ENCODE data around the gene SHB.
A peak's percentile ranks its signal among the peaks of the same experiment; 100 is the strongest.

The SHB gene

DNA sequence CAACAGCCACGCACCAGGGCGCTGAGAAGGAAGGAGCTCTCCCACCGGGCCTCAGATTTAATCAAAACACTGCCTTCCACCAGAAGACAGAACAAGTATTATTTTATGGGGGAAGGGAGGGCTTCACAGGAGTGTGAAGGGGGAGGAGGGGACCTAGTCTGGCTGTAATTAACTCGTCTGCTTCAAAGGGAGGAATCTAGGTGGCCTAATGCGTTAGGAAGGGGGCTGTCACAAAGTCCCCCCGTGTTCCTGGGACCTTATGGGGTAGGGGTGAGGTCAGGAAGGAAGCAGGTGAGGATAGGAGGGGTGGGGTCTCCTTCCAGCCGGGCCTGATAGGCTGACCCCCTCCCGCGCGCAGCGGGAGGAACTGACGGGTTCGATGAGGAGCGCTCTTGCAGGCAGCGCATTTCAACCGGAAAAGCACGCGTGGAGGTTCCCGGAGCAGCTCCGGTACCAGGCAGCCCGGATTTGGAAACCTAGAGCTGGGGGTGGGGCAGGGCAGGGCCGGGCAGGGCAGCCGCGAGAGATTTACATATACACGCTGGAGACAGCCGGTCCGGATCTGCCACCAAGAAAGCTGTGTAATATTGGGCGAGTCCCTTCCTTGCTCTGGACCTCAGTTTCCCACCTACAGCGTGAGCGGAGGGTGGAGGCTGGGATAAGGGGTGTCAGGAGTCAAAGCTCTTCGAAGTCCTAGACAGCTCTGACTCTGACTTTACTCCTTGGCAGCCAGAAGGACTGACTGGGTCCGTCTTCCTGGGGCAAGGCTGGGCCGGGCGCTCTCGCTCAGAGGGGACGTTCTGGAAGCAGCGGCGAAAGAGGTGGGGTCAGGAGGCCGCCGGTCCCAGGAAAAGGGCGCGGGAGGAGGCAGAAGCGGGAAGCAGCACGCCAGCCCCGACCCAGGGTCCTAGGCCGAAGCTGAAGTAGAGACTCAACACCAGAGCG lies 1.8 kb downstream of the SHB start:
- Histone ChIP-seq H3K27ac (no peak overlapping the region; a peak in 1 of 22 replicates), H4K20me1 (peaks cover 31 to 61% (median 53%) of the 10 kb centered on the region in 11 experiments; a peak in 20 of 22 replicates), H3K27me3 (peaks cover 28 to 53% (median 42%) of the 10 kb centered on the region in 11 experiments), H3K4me1 (peaks cover 22 to 50% (median 36%) of the 10 kb centered on the region in 10 experiments), H3K4me2 (peak overlapping the region; percentile 95 to 100 (median 100)), H3K36me3 (no peaks in the 10 kb centered on the region), H3K9ac (peak overlapping the region; percentile 74 to 85 (median 84); a peak in 16 of 22 replicates), H3K4me3 (peak overlapping the region; percentile 72 to 87 (median 80)), H3K9me3 (replicated peaks in 1 of 11) (no peaks in the 10 kb centered on the region)
- no peak for TF ChIP-seq Cebpa-rat (IDR thresholded peaks at IDR 0.05)

DNA sequence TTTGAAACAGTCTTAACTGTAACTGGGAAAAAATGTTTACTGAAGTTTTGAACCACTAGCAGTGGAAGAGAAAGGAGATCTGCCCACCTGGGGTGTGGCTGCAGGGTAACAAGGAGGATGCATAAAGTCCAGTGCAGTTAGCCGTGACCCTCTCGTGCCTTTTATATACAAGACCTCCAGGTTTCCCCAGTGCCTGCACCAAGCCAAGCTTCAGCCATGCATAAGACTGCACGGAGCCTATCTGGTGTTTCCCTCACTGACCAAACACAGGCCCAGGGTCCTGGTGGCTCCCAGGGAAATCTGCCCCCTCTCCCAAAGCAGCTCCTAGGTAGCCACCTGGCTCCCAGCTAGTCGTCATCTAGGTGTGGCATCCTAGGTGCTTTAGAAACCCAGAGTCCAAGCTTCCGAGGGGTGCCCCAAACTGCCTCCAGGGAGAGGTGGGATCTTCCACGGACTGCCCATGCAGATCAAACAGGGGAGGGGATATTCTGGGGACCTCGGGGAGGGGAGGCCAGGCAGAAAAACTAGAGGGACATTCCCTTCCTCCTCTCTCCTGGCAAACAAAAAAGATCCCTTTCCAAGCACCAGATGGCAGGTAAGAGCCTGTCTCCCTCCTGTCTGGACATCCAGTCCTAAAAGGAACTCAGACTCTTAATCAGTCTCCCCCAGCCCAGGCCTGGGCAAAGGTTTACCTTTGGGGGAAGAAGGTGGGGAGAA lies 2.7 kb downstream of the SHB start:
- no peaks in the 10 kb centered on the region for H3K36me3 ChIP-seq
- H3K27ac ChIP-seq = no peak overlapping the region
- TF ChIP-seq Cebpa-rat (IDR thresholded peaks at IDR 0.05) = no peak
- H3K4me2 ChIP-seq = peak overlapping the region; percentile 95 to 100 (median 100); a peak in 21 of 22 replicates
- peaks cover 28 to 57% (median 42%) of the 10 kb centered on the region in 11 experiments for H3K27me3 ChIP-seq
- peak overlapping the region in 4 of 11 experiments; percentile 82 to 85 (median 84); a peak in 3 of 22 replicates for H3K9ac ChIP-seq
- H4K20me1 ChIP-seq = peaks cover 31 to 69% (median 56%) of the 10 kb centered on the region in 11 experiments; a peak in 20 of 22 replicates
- H3K9me3 ChIP-seq (replicated peaks in 1 of 11) = no peaks in the 10 kb centered on the region
- H3K4me1 ChIP-seq = peaks cover 31 to 52% (median 45%) of the 10 kb centered on the region in 10 experiments
- peak overlapping the region in 7 of 10 experiments; percentile 72 to 87 (median 78); a peak in 13 of 20 replicates for H3K4me3 ChIP-seq

DNA sequence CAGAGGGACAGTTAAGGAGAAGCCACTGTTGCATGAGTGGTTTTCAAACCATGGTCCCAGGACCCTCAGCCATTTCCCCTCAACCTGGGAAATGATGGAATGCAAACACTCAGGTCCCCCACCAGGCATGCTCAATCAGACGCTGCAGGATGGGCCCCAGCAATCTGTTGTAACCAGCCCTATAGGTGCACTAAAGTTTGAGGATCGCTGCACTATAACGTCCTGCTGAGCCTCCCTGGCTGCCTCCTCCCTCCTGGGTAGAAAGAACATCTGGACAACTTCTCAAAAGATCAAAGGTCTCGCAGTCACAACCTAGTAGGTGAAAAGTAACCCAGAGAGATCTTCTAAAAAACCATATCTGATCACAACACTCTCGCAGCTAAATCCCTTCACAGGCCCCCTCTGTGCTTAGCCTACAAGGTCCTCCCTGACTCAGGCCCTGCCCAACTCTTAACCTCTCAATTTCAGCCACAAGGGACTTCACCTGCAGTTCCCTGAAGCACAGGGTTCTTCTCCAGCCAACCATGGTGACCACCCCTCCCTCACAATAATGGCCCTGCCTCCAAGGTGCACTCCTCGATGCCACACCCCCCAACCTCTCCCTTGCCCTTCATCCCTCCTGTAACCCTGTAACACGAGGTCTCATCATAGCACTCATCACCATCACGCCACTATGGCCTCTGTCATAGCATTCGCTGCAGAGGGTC lies 3.5 kb downstream of the SHB start:
- H3K27ac ChIP-seq = no peak overlapping the region
- no peaks in the 10 kb centered on the region for H3K9me3 ChIP-seq (replicated peaks in 1 of 11)
- H3K36me3 ChIP-seq = no peaks in the 10 kb centered on the region
- peaks cover 28 to 57% (median 42%) of the 10 kb centered on the region in 11 experiments for H3K27me3 ChIP-seq
- peaks cover 37 to 52% (median 47%) of the 10 kb centered on the region in 10 experiments for H3K4me1 ChIP-seq
- peaks cover 31 to 76% (median 56%) of the 10 kb centered on the region in 11 experiments; a peak in 20 of 22 replicates for H4K20me1 ChIP-seq
- no peak for TF ChIP-seq Cebpa-rat (IDR thresholded peaks at IDR 0.05)
- no peak overlapping the region for H3K9ac ChIP-seq
- H3K4me3 ChIP-seq = no peak overlapping the region
- H3K4me2 ChIP-seq = peak overlapping the region in 7 of 11 experiments; percentile 95 to 100 (median 100); a peak in 10 of 22 replicates

DNA sequence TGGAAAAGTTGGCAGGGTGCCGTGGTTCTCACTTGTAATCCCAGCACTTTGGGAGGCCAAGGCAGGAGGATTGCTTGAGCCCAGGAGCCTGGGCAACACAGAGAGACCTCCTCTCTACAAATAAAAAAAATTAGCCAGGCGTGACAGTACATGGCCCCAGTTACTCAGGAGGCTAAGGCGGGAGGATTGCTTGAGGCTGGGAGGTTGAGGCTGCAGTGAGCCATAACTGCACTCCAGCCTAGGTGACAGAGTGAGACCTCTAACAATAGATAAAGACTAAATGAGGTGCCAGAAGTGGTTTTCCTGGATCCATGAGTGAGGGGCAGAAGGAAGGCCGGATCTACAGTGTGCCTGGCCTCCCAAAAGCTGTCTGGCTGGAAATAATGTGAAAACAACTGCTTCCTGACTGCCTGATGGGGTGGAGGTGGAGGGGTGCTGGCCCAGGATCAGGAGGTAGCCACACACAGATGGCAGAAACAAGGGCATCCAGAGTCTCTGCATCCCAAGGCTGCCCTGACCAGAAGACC lies 4.1 kb downstream of the SHB start:
- Histone ChIP-seq H3K4me1 (peaks cover 37 to 51% (median 42%) of the 10 kb centered on the region in 10 experiments), H3K9ac (no peak overlapping the region), H3K9me3 (replicated peaks in 1 of 11) (no peaks in the 10 kb centered on the region), H3K27me3 (peaks cover 28 to 57% (median 44%) of the 10 kb centered on the region in 11 experiments), H3K4me2 (peak overlapping the region in 1 of 11 experiments; percentile 95; a peak in 2 of 22 replicates), H3K27ac (no peak overlapping the region), H4K20me1 (peaks cover 32 to 76% (median 56%) of the 10 kb centered on the region in 11 experiments; a peak in 20 of 22 replicates), H3K36me3 (no peaks in the 10 kb centered on the region), H3K4me3 (no peak overlapping the region)
- no peak for TF ChIP-seq Cebpa-rat (IDR thresholded peaks at IDR 0.05)

DNA sequence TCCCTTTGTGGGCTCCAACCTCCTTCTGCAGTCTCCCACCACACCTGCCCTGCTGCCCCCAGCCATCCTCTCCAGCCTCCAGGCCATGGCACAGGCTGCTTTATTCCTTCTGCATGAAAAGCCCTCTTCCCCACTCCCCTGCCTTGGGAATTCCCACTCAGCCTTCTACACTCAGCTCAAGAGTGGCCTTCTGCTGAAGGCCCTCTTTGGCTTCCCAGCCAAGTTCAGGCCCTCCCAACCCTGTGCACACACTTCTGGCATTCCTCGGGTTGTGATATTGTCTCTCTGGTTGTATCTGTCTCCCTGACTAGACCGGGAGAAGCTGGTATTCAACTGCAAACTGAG lies 5.7 kb downstream of the SHB start:
- Histone ChIP-seq H3K36me3 (no peaks in the 10 kb centered on the region), H3K27ac (no peak overlapping the region), H3K9ac (no peak overlapping the region), H3K4me2 (no peak overlapping the region), H4K20me1 (peaks cover 37 to 82% (median 64%) of the 10 kb centered on the region in 11 experiments; a peak in 20 of 22 replicates), H3K4me3 (no peak overlapping the region), H3K9me3 (replicated peaks in 1 of 11) (no peaks in the 10 kb centered on the region), H3K27me3 (peaks cover 26 to 51% (median 42%) of the 10 kb centered on the region in 11 experiments), H3K4me1 (peaks cover 38 to 49% (median 40%) of the 10 kb centered on the region in 10 experiments)
- no peak for TF ChIP-seq Cebpa-rat (IDR thresholded peaks at IDR 0.05)

DNA sequence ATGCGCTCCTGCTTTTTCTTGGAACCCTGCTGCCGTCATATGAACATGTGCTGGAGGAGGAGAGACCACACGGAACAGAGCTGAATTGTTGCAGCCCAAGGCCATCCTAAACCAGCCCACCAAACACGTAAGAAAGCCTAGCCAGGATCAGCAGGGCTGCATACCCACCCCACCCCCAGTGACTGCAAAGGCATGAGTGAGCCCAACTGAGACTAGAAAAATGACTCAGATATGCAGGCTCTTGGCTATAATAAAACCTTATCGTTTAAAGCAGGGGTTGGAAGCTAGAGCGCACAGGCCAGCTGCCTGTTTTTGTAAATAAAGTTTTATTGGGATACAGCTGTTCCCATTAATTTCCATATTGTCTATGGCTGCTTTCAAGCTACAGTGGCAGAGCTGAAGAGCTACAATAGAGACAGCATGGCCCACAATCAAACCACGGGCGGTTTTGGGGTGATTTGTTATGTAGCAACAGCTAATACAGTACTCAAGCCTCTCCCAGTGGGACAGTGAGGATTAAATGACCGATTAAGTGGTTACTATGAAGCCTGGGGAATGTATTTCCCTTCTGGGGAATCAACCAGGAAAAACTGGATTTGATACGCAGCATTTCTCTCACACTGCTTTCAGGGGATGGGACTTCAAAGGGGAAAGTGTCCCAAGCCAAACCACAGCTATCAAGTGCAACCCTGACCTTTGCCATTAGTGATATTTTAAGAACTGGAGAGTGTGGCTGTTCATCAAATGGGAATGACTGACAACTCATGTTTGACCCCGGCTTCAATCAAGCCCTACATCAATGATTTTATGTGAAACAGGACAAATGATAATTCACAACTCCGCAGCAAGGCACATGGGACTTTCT lies 6.3 kb downstream of the SHB start:
- Histone ChIP-seq H3K4me2 (peak overlapping the region in 7 of 11 experiments; percentile 3 to 67 (median 47); a peak in 10 of 22 replicates), H3K9me3 (replicated peaks in 1 of 11) (no peaks in the 10 kb centered on the region), H3K36me3 (no peaks in the 10 kb centered on the region), H3K9ac (no peak overlapping the region), H3K4me3 (no peak overlapping the region), H3K27ac (no peak overlapping the region), H3K27me3 (peaks cover 19 to 45% (median 36%) of the 10 kb centered on the region in 11 experiments), H3K4me1 (peaks cover 38 to 49% (median 40%) of the 10 kb centered on the region in 10 experiments), H4K20me1 (peaks cover 37 to 82% (median 69%) of the 10 kb centered on the region in 11 experiments; a peak in 20 of 22 replicates)
- TF ChIP-seq Cebpa-rat (IDR thresholded peaks at IDR 0.05) = no peak

DNA sequence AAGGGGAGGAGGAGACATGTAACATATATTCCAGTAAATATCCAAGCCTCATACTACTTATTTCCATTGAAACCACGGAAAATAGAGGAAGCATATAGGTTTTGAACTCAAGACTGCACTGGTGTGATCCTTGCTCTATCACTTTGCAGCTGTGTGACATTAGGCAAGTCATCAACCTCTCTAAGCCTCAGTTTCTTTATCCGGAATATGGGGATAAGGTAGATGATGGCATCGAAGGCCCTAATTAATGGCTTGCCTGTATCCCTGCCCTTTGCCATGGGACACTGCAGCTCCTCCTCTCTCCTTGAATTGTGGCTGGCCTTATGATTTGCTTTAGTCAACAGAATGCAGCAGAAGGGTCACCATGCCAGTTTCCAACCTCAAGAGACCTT lies 6.9 kb downstream of the SHB start:
- Histone ChIP-seq H3K36me3 (no peaks in the 10 kb centered on the region), H3K27ac (no peak overlapping the region), H3K9ac (no peak overlapping the region), H4K20me1 (peaks cover 37 to 84% (median 72%) of the 10 kb centered on the region in 11 experiments; a peak in 20 of 22 replicates), H3K9me3 (replicated peaks in 1 of 11) (no peaks in the 10 kb centered on the region), H3K27me3 (peaks cover 13 to 39% (median 30%) of the 10 kb centered on the region in 11 experiments; a peak in 21 of 22 replicates), H3K4me3 (no peak overlapping the region), H3K4me1 (peaks cover 36 to 49% (median 40%) of the 10 kb centered on the region in 10 experiments), H3K4me2 (peak overlapping the region; percentile 3 to 67 (median 40); a peak in 20 of 22 replicates)
- no peak for TF ChIP-seq Cebpa-rat (IDR thresholded peaks at IDR 0.05)
